Mesodermal cell (in vitro differentiated cells): ENCODE data around the gene IGFBP1. TPM values are rescaled to one million over a fixed set of nuclear protein-coding genes. Genes with fewer than 3 reads are reported as not detected.
"Not testable (repeated sequence)": the region's sequence is repeated elsewhere in the genome, so short reads cannot be mapped to it uniquely, and the experiment has no call there.

Experiments
- H3K27ac ChIP-seq: 2 replicates; pipeline ENCODE4 v1.7.0; 2013; ENCODE audit warnings: mild to moderate bottlenecking, low read depth, low read length, moderate library complexity; ENCODE audit not compliant: severe bottlenecking
- H3K36me3 ChIP-seq: 2 replicates; pipeline ENCODE4 v1.7.1; 2013; ENCODE audit warnings: mild to moderate bottlenecking, low read length, moderate library complexity; ENCODE audit not compliant: control insufficient read depth, insufficient read depth
- H3K4me1 ChIP-seq: one replicate; pipeline ENCODE4 v1.7.1; 2013; ENCODE audit warnings: mild to moderate bottlenecking, low read length; ENCODE audit not compliant: insufficient read depth, control insufficient read depth, poor library complexity, severe bottlenecking
- H3K4me3 ChIP-seq: 2 replicates; pipeline ENCODE4 v1.7.0; 2013; ENCODE audit warnings: low read length, control low read depth, mild to moderate bottlenecking; ENCODE audit not compliant: insufficient read depth, poor library complexity, severe bottlenecking; ENCODE audit errors: extremely low read depth
- H3K9me3 ChIP-seq: 2 replicates; pipeline ENCODE4 v1.7.1; 2013; ENCODE audit warnings: mild to moderate bottlenecking, low read length, moderate library complexity; ENCODE audit not compliant: control insufficient read depth
- WGBS, 2 experiments: methylation state at CpG; one replicate each; pipeline ENCODE4 v1.1.5; 2013; ENCODE audit warnings: missing lambda C conversion rate in 2 of 2; ENCODE audit not compliant: insufficient coverage in 2 of 2; 5-methylcytosine and 5-hydroxymethylcytosine counted together
- polyA plus RNA-seq, 2 experiments: library from polyadenylated mRNA; stranded (reverse); fragments of 50-300 nt; gene quantifications; one replicate each; pipeline ENCODE4 v1.2.3, GENCODE V29; 2013

IGFBP1 gene
- polyA plus RNA-seq (2013, experiment 1 of 2) = 0.22 TPM
- polyA plus RNA-seq (2013, experiment 2 of 2) = not detected

DNA sequence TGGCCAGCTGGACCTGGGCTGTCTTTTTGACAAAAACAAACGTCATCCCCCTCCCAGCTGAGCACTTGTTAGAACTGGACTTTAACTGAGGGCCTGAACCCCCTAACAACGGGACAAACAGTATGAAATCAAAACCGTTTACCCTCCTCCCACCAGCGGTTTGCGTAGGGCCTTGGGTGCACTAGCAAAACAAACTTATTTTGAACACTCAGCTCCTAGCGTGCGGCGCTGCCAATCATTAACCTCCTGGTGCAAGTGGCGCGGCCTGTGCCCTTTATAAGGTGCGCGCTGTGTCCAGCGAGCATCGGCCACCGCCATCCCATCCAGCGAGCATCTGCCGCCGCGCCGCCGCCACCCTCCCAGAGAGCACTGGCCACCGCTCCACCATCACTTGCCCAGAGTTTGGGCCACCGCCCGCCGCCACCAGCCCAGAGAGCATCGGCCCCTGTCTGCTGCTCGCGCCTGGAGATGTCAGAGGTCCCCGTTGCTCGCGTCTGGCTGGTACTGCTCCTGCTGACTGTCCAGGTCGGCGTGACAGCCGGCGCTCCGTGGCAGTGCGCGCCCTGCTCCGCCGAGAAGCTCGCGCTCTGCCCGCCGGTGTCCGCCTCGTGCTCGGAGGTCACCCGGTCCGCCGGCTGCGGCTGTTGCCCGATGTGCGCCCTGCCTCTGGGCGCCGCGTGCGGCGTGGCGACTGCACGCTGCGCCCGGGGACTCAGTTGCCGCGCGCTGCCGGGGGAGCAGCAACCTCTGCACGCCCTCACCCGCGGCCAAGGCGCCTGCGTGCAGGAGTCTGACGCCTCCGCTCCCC is at the start of gene IGFBP1:
Gene IGFBP1, plus strand, starts transcription at position 304 of the 808 bp plus-strand sequence. Its CDS starts 165 bp downstream, at position 469.
- Histone ChIP-seq H3K36me3 (no peaks in the 10 kb centered on the region), H3K9me3 (no peaks in the 10 kb centered on the region), H3K4me3 (peak within 1 kb of the TSS; percentile 28), H3K4me1 (peaks cover 11% of the 10 kb centered on the region), H3K27ac (no peak within 1 kb of the TSS)
- 12 to 16% methylated on average over 67 to 71 of the region's 73 CpGs for WGBS, 2 experiments

DNA sequence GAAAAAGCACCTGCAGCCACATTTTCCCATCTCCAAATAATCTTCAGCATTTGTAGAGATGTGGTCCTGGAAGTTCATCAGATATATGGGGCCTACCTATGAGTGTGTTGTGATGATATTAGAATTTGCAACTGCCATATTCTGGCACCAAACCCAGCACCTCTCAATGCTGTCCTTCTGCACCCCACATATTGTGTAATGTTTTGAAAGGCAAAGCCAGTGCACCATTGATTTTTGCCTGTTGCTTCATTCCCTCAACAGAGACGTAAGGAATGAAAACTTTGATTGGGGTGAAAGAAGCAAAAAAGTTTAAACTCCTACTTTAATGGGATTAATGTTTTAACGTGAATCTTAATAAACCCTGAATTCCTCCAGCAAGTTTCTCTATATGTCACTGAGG is 49.4 kb upstream of the IGFBP1 start:
- H3K4me1 ChIP-seq, H3K36me3 ChIP-seq, H3K9me3 ChIP-seq, H3K27ac ChIP-seq, H3K4me3 ChIP-seq: not testable (repeated sequence)
- no CpG with 5 or more reads among the region's 2 CpGs for WGBS, 2 experiments

DNA sequence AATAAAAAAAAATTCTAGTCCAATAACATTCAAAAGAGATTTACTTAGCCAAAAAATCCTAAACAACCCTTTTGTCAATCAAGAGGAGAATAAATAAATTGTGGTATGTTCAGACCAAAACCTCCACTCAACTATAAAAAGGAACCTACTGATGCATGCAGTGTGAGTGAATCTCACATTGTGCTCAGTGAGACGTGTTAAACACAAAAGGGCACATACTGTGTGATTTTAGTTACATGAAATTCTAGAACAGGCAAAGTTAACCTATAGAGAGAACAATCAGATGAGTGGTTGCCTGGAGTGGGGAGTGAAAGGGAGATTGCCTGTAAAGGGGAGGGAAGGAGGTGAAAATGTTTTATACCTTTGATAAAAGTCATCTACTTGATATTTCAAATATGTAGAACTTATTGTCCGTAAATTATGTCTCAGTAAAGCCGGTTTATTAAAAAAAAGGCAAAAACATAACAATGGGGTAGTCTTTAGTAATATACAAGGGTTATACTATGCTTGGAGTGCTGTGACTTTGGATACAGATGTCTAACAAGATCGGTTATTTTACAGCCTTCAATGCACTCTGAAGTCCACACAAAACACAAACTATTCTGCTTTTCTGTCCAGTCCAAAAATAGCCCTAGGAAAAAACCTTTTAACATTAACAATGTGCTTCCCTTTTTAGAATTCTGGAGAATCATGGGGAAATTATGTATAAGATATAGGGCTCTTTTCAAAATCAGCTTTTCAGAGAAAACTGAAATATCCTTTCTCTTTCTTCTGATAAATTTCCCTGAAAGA is 46.2 kb upstream of the IGFBP1 start:
- not testable (repeated sequence) for H3K9me3 ChIP-seq, H3K36me3 ChIP-seq, H3K4me1 ChIP-seq, H3K27ac ChIP-seq, H3K4me3 ChIP-seq
- 80% methylated on average over 1 of the region's 4 CpGs; no CpG with 5 or more reads in 1 of the 2 experiments for WGBS, 2 experiments

DNA sequence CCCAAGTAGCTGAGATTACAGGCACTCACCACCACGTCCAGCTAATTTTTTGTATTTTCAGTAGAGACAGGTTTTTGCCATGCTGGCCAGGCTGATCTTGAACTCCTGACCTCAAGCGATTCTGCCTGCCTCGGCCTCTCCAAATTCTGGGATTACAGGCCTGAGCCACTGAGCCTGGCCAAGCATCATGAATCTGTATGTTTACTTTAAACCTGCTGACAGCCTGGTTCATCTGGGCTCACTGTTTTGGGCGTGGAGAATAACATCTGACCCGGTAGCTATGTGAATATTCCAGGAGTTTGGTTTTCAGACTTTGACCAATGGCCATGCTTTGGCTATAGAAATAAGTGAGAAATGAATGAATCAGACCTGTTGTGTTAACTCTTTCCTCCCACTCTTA is 41.8 kb upstream of the IGFBP1 start:
- H3K4me1 ChIP-seq, H3K4me3 ChIP-seq, H3K27ac ChIP-seq, H3K9me3 ChIP-seq, H3K36me3 ChIP-seq: not testable (repeated sequence)
- 83 to 95% methylated on average over 2 to 5 of the region's 5 CpGs for WGBS, 2 experiments

DNA sequence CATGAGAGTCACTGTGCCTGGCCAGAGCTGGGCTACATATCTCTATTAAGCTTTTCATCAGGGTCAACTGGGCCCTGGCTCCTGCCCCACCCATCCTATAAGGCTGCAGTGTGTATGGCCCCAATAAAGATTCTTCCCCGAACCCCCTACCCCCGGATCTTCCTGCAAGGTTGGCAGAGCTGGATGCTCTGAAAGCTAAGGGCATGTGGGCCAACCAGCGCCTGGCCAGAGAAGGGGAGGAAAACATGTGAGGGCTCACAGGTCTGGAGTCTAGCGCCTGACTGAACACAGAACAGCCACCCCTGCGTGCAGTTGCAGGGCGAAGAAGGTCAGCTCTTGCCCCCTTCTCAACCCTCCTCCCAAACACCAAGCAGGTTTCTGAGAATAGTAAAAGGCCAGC is 39.6 kb upstream of the IGFBP1 start:
- not testable (repeated sequence) for H3K36me3 ChIP-seq, H3K27ac ChIP-seq, H3K4me3 ChIP-seq, H3K9me3 ChIP-seq, H3K4me1 ChIP-seq
- WGBS, 2 experiments = 72 to 94% methylated on average over 2 to 4 of the region's 6 CpGs

DNA sequence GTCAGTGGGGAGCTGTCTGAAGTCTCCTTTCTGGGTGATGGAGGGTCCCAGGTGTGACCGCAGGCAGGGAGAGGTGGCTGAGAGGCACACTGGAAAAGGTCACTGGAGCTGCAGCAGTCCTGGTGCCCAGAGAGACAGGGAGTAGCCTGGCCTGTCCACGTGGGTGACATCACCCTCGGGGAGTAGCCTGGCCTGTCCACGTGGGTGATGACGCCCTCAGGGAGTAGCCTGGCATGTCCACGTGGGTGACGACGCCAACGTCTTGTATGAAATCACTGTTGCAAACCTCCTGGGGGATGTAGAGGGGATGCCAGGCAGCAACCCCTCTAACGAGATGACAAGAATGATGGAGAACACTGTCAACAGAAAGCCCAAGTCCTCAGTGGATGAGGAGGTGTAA is 35.3 kb upstream of the IGFBP1 start:
- H3K9me3 ChIP-seq, H3K4me3 ChIP-seq, H3K36me3 ChIP-seq, H3K27ac ChIP-seq, H3K4me1 ChIP-seq: not testable (repeated sequence)
- WGBS, 2 experiments = 84 to 92% methylated on average over 4 of the region's 10 CpGs

DNA sequence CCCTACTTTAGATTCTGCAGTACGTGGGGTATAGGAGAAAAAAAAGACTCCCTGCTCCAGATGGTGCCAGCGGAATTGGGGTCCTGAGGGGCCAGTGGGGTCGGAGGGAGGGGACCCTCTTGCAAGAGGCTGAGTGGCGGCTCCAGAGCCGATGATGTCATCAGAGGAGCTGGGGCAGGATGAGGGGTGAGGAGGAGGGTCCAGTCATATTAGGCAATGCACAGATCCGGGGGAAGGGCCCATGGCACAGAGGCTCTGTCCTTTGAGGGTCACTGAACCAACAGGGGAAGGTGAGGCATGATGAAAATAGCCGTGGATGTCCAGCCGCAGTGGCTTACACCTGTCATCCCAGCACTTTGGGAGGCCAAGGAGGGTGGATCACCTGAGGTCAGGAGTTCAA is 34.8 kb upstream of the IGFBP1 start:
- 82 to 85% methylated on average over 6 of the region's 8 CpGs for WGBS, 2 experiments

DNA sequence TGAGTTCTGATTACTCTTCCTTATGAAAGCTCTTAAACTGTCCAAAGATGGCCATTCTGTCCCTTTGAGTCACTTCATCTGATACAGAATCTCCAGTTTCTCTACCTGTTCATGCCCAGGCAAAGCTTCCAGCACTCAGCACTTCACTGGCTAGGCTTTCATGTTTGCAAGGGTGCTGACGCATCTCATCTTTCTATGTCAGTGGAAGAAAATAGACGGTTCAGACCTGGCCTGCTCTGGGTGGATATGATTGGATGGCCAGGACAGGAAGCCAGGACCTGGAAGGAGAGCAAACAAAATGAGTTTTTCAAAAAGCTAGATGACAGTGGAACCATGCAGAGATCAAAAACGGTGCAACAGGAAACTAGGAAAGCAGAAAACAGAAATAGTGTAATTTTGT is 32.6 kb upstream of the IGFBP1 start:
- not testable (repeated sequence) for H3K27ac ChIP-seq, H3K9me3 ChIP-seq, H3K4me1 ChIP-seq, H3K36me3 ChIP-seq, H3K4me3 ChIP-seq
- WGBS, 2 experiments = 82% methylated on average over 2 of the region's 3 CpGs

More for the DNA sequence above, 34.8 kb upstream of the IGFBP1 start:
- not testable (repeated sequence) for H3K4me3 ChIP-seq, H3K9me3 ChIP-seq, H3K4me1 ChIP-seq, H3K36me3 ChIP-seq, H3K27ac ChIP-seq

DNA sequence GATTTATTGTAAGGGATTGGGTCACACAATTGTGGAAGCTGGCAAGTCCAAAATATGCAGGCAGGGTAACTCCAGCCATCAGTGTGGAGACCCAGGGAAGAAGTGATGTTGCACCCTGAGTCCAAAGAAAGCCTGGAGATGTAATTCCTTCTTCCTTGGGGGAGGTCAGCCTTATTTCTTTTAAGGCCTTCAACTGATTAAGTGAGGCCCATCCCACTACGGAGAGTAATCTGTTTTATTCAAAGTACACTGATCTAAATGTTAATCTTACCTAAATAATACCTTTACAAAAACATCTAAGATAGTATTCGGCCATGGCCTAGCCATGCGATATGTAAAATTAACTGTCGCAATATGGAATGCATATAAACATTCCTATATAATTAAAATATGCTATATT is 31.4 kb upstream of the IGFBP1 start:
- not testable (repeated sequence) for H3K4me3 ChIP-seq, H3K36me3 ChIP-seq, H3K27ac ChIP-seq, H3K9me3 ChIP-seq, H3K4me1 ChIP-seq
- no CpG with 5 or more reads among the region's 4 CpGs for WGBS, 2 experiments

DNA sequence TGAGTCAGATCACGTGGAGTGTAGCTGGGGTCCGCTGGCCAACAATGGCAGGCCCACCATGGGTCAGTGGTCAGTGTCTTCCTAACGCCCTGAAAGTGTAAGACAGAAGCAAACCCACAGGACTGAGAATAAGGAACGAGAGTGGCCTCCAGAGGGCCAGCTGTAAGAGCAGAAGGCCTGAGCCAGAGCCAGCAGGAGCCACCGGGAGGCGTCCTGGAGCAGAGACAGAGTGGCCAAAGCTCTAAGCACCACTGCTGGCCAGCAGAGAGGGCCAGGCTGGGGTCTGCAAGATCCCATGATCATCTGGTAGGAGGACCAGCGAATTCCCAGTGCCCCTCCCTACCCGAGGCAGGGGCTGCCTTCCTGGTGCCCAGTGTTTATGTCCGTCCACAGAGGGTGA is 24.6 kb upstream of the IGFBP1 start:
- no peak overlapping the region for H3K4me3 ChIP-seq
- H3K9me3 ChIP-seq = no peaks in the 10 kb centered on the region
- H3K27ac ChIP-seq = no peak overlapping the region
- WGBS, 2 experiments = 77 to 78% methylated on average over 9 of the region's 9 CpGs
- H3K4me1 ChIP-seq = no peaks in the 10 kb centered on the region
- no peaks in the 10 kb centered on the region for H3K36me3 ChIP-seq
